PC-3 (cell line): Measurements from ENCODE around the gene GAMT. TPM values are rescaled to one million over a fixed set of nuclear protein-coding genes. Genes with fewer than 3 reads are reported as not detected.
A peak's percentile ranks its signal among the peaks of the same experiment; 100 is the strongest.

ENCODE experiments used
- ATAC-seq: fragments of 200-7000 bp; cut with Tn5 transposase; 2 replicates; pipeline ENCODE4 v1.9.1; 2020; ENCODE audit warnings: mild to moderate bottlenecking, moderate library complexity
- BruUV-seq: library from RNA; stranded (reverse); fragments of 400-500 nt; replicated peaks from 2 replicates; lab custom pipeline; 2021; lab: Mats Ljungman, UMichigan
- CTCF ChIA-PET: fragments of 300-600 bp; sonication (Branson Sonifier 250); formaldehyde crosslinking; loops from one replicate; lab custom pipeline; 2022; ENCODE audit warnings: antibody characterized with exemption; lab: Charles Lee
- POLR2A ChIA-PET: fragments of 300-600 bp; sonication (Branson Sonifier 250); formaldehyde crosslinking; loops from one replicate; lab custom pipeline; 2022; ENCODE audit warnings: antibody characterized with exemption; ENCODE audit not compliant: unreplicated experiment; lab: Charles Lee
- DNase-seq: peaks from one replicate; pipeline ENCODE4 v3.0.0-alpha.2; 2015
- H2AFZ ChIP-seq: fragments of 300-600 bp; sonication (generic); 2 replicates; pipeline ENCODE4 v1.6.0; 2016; ENCODE audit warnings: antibody characterized with exemption, low read length
- H3F3A ChIP-seq: fragments of 300-600 bp; sonication (generic); one replicate; pipeline ENCODE4 v1.6.0; 2017; ENCODE audit warnings: antibody characterized with exemption, low read length, control low read depth, mild to moderate bottlenecking; ENCODE audit not compliant: unreplicated experiment
- H3K27ac ChIP-seq: fragments of 300-600 bp; sonication (generic); 2 replicates; pipeline ENCODE4 v1.5.1; 2016; ENCODE audit warnings: mild to moderate bottlenecking, low read length
- H3K27me3 ChIP-seq: fragments of 300-600 bp; sonication (generic); 2 replicates; pipeline ENCODE4 v1.6.1; 2016; ENCODE audit warnings: low read length, mixed read lengths
- H3K36me3 ChIP-seq: fragments of 300-600 bp; sonication (generic); 2 replicates; pipeline ENCODE4 v1.6.1; 2016; ENCODE audit warnings: low read depth, mixed run types, low read length, mixed read lengths
- H3K4me1 ChIP-seq: fragments of 300-600 bp; sonication (generic); 2 replicates; pipeline ENCODE4 v1.5.1; 2016; ENCODE audit warnings: low read length; ENCODE audit not compliant: insufficient read depth
- H3K4me2 ChIP-seq: fragments of 300-600 bp; sonication (generic); 2 replicates; pipeline ENCODE4 v1.6.0; 2016; ENCODE audit warnings: low read length
- H3K4me3 ChIP-seq: fragments of 300-600 bp; sonication (generic); 2 replicates; pipeline ENCODE4 v1.5.1; 2016; ENCODE audit warnings: mild to moderate bottlenecking, low read length, mixed read lengths
- H3K79me2 ChIP-seq: fragments of 300-600 bp; sonication (generic); 2 replicates; pipeline ENCODE4 v1.6.1; 2017; ENCODE audit warnings: low read length, mixed read lengths
- H3K9ac ChIP-seq: fragments of 300-600 bp; sonication (generic); 2 replicates; pipeline ENCODE4 v1.6.0; 2016; ENCODE audit warnings: mild to moderate bottlenecking, low read length
- H3K9me2 ChIP-seq: fragments of 300-600 bp; sonication (generic); replicated peaks from 2 replicates; pipeline ENCODE4 v1.6.1; 2016; ENCODE audit warnings: mixed run types, low read length, mixed read lengths
- H3K9me3 ChIP-seq: fragments of 300-600 bp; sonication (generic); 2 replicates; pipeline ENCODE4 v1.6.1; 2016; ENCODE audit warnings: low read length, mixed read lengths
- H4K20me1 ChIP-seq: fragments of 300-600 bp; sonication (generic); 2 replicates; pipeline ENCODE4 v1.6.1; 2016; ENCODE audit warnings: low read length, mixed read lengths
- CTCF ChIP-seq: fragments of 300-600 bp; sonication (generic); conservative IDR thresholded peaks from 2 replicates; pipeline ENCODE4 v1.5.1; 2017; ENCODE audit warnings: antibody characterized with exemption, low read depth, mild to moderate bottlenecking, low read length
- EZH2 ChIP-seq: fragments of 300-600 bp; sonication (generic); IDR thresholded peaks from one replicate; pipeline ENCODE4 v1.6.1; 2017; ENCODE audit warnings: antibody characterized with exemption, mild to moderate bottlenecking, low read length; ENCODE audit not compliant: unreplicated experiment
- EZH2phosphoT487 ChIP-seq: fragments of 300-600 bp; sonication (generic); IDR thresholded peaks from 2 replicates; pipeline ENCODE4 v1.6.1; 2018; ENCODE audit warnings: mild to moderate bottlenecking, antibody characterized with exemption, low read length, borderline replicate concordance
- intact Hi-C: fragments of 100-400 bp; cut with micrococcal nuclease; formaldehyde crosslinking; loops from 2 replicates; pipeline ENCODE4 v1.9.0; 2023
- total RNA-seq: library from RNA; depleted of rRNA; stranded (reverse); fragments of >200 nt; gene quantifications from 2 replicates; pipeline ENCODE4 v1.2.3, GENCODE V29; 2014

The GAMT gene
- total RNA-seq, 1 experiment from 2014 or later = 75.6 TPM

DNA sequence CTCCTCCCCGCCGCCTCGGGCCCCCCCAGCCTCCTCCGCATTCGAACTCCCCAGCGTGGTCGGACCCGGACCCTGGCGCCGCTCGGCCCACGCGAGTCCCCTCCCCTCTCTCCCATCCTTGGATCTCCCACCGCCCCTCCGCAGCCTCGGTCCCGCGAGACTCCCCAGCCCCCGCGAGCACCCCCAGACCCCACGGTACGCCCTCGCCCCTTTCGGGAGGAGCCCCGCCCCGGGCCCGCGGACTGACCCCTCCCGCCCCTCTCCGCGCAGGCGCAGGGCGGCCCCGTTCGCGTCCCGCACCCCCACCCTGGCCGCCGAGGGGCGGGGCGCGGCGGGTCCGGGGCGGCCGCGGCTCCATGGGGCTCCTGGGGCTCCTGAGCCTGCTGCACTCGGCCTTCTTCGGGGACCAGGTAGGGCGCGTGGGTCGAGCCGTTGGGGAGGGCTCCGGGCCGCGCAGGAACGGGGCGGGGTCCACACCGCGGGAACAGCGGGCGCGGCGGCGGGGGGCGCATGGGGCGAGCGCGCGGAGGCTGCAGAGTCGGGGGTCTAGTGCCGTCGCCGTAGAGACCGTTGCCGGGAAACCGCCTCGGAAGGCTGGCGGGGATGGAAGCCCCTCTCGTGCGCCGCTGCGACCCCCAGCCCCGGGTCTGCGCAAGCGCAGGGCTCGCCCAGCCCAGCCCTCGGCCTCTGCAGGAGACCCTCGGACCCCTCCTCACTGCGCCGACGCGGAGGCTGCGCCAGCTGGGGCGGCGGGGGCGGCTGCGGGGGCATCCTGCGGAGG lies 44.8 kb upstream of the GAMT start:
- H3K27ac ChIP-seq = no peak overlapping the region
- peaks cover 9% of the 10 kb centered on the region for H3K4me1 ChIP-seq
- H3K4me2 ChIP-seq = peak overlapping the region; percentile 78
- peaks cover 6% of the 10 kb centered on the region; the same call in 1 of the 2 replicates for H3K27me3 ChIP-seq
- POLR2A ChIA-PET = no interaction called here
- H2AFZ ChIP-seq = no peak overlapping the region
- peak overlapping the region; percentile 42; the same call in 1 of the 2 replicates for H3K4me3 ChIP-seq
- H4K20me1 ChIP-seq = peaks cover 11% of the 10 kb centered on the region
- no TSS peak for BruUV-seq
- CTCF ChIA-PET = no interaction called here
- H3K9ac ChIP-seq = no peak overlapping the region
- peaks cover 6% of the 10 kb centered on the region for H3F3A ChIP-seq
- intact Hi-C loops = no loop called here
- no peaks in the 10 kb centered on the region for H3K9me2 ChIP-seq
- DNase-seq = peak; percentile 37
- TF ChIP-seq EZH2 = no peak
- no peak for TF ChIP-seq CTCF
- ATAC-seq = no peak
- H3K36me3 ChIP-seq = peaks cover 14% of the 10 kb centered on the region
- H3K79me2 ChIP-seq = peaks cover 7% of the 10 kb centered on the region
- H3K9me3 ChIP-seq = no peaks in the 10 kb centered on the region

GRCh38 chr19:1445185-1445931 lies 44.0 kb upstream of the GAMT start:
- Histone ChIP-seq H3K4me1 (peaks cover 17% of the 10 kb centered on the region), H2AFZ (peak overlapping the region; percentile 37; the same call in 1 of the 2 replicates), H4K20me1 (peaks cover 19% of the 10 kb centered on the region), H3K4me2 (peak overlapping the region; percentile 78), H3K9me2 (no peaks in the 10 kb centered on the region), H3K27me3 (no peaks in the 10 kb centered on the region), H3K4me3 (peak overlapping the region; percentile 63), H3F3A (peaks cover 6% of the 10 kb centered on the region), H3K9ac (no peak overlapping the region; the same call in 1 of the 2 replicates), H3K9me3 (no peaks in the 10 kb centered on the region), H3K79me2 (peaks cover 15% of the 10 kb centered on the region), H3K36me3 (peaks cover 22% of the 10 kb centered on the region), H3K27ac (0 out of 2 replicates have a peak overlapping the region, but pooled peaks have one; percentile 13)
- POLR2A ChIA-PET = no interaction called here
- TF ChIP-seq CTCF (peak; percentile 75), EZH2 (no peak), EZH2phosphoT487 (no peak)
- BruUV-seq = no TSS peak
- CTCF ChIA-PET = interaction anchor here (1.3 kb wide), 1 partner anchor 22 kb away, joined by 3 read pairs; no protein-coding TSS in a partner anchor
- intact Hi-C loops = no loop called here
- DNase-seq (peak; percentile 74), ATAC-seq (peak; percentile 80)
